NOMO-1 treated with DMSO at 0.1 percent for 48 hours (cell line): ENCODE data around the gene SNAP47.

Source experiments
- DNase-seq: peaks from one replicate; lab custom pipeline; 2025; ENCODE audit not compliant: unreplicated experiment; lab: John Stamatoyannopoulos, UW

Gene SNAP47

GRCh38 chr1:227781314-227781930, 46.2 kb downstream of the SNAP47 start:
- no peak for DNase-seq

DNA sequence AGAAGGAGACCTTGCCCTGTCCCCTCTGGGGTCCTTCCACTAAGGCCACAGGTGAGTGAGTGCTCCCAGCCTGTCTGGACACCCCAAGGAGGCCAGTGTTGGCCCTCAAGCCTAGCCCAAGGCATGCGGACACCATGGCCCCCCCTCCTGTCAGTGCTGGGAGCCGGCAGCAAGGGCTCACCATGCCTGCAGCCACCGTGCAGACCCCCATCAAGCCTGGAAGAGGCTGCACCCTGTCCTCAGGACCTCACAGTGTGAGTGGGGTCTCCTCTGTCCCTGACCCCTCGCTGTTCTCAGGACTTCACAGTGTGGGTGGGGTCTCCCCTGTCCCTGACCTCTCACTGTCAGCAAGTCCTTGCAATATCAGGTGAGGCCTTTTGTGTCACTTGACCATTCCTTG, 47.0 kb downstream of the SNAP47 start:
- DNase-seq, result no peak

DNA sequence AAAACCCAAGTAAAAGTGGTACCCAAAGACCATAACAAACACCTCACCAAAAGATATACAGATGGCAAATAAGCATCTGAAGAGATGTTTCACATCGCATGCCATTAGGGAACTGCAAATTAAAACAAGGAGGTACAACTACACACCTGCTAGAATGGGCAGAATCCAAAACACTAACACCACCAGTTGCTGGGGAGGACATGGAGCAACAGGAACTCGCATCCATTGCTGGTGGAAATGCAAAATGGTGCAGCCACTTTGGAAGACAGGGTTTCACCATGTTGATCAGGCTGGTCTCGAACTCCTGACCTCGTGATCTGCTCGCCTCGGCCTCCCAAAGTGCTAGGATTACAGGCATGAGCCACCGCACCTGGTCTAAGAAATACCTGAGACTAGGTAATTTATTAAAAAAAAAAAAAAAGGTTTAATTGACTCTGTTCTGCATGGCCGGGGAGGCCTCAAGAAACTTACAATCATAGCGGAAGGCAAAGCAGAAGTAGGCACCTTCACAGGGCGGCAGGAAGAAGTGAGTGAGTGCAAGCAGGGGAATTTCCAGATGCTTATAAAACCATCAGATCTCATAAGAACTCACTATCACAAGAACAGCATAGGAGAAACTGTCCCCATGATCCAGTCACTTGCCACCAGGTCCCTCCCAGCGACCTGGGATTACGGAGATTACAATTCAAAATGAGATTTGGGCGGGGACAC, 50.0 kb downstream of the SNAP47 start:
- DNase-seq, result no peak

DNA sequence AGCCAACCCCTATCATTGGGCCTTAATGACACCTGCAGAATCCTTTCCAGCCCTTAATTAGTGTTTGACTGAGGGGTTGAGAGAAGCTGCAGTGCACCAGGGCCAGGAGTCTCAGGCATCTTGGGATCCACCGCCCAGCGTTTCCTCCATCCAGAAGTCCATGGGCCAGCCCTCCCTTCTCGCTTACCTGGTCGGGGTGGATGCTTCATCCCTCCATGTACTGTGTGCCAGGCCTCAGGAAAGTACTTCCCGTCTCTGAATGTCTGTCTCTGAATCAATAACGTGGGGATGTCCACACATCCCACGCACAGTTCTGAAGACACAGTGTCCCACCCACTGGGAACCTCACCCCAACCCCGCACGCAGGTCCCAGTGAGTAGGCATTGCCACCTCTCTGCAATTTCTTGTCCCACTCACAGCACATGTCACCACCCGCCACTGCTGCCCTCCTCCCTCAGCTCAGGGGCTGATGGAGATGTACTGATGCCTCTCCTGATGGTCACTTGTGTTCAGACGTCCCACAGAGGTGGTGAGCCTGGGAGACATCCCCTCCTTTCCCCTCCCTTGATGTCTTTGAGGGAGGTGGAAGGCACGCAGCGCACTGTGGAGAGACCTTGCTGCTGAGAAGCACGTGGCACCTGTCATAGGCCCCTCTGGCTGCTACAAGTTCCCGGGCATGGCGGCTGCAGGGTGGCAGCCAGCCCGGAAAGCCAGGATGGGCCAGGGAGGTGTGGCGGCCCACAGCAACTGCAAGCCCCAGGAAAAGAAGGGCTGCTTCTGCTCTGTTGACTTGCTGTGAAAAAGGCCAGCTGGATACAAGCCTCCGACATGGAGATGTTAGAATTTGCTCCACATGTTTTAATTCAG, 50.8 kb downstream of the SNAP47 start:
- DNase-seq, result no peak

GRCh38 chr1:227786673-227787512, 51.7 kb downstream of the SNAP47 start:
- no peak for DNase-seq

- peak; percentile 87 for DNase-seq
Observed at GRCh38 chr1:227787513-227788270, 52.5 kb downstream of the SNAP47 start.

GRCh38 chr1:227788271-227789083, 53.2 kb downstream of the SNAP47 start:
- DNase-seq, result peak; percentile 56

- no peak for DNase-seq
Observed at GRCh38 chr1:227789084-227790033, 54.1 kb downstream of the SNAP47 start.

GRCh38 chr1:227790034-227790400, 54.8 kb downstream of the SNAP47 start:
- no peak for DNase-seq

GRCh38 chr1:227790868-227791267, 55.6 kb downstream of the SNAP47 start:
- DNase-seq, result no peak

- DNase-seq, result no peak
Observed at GRCh38 chr1:227791425-227792143, 56.3 kb downstream of the SNAP47 start.

- no peak for DNase-seq
Observed at GRCh38 chr1:227792216-227793078, 57.2 kb downstream of the SNAP47 start.

GRCh38 chr1:227793079-227793947, 58.1 kb downstream of the SNAP47 start:
- no peak for DNase-seq

DNA sequence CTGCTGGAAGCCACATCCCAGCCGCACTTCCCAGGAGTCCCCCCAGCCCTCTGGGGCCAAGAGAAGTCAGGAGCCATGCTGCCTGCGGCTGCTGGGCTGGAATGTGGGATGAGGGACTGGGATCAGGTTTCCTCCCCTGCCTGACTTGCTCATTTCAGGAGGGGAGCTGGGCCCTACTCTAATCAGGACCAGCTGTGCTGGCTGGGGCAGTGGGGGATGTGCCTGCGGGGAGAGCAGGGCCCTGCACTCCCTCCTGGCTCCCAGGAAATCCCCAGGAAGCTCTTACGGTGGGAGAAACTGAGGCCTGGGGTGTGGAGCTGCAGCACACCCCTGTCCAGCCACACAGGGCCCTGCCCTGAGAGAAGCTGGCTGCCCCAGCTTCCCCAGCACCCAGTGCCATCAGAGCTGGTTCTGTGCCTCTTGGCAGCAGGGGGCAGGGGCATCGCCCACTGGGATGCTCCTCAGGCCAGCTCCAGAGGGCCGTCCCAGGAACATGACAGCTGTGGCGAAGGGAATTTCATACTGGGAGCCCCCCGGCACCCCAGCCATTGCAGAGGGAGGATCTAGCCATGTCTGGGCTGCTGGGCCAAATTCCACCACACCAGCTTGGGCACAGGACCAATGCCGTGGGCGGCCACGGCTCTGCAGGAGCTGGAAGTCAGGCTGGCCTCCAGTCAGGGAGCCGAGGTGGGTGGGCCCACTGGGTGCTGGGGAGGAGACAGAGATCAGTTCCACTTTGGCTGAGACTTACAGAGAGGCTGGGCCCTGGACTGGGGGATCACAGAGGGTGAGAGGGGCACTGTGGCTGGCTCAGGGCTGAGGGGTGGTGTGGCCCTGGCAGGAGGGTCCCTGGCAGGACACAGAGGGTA, 58.9 kb downstream of the SNAP47 start:
- no peak for DNase-seq

GRCh38 chr1:227794817-227795192, 59.6 kb downstream of the SNAP47 start:
- no peak for DNase-seq
